Breast epithelium (tissue), 3 donors: ENCODE results near the gene MC5R.

ENCODE experiments used
- POLR2A ChIP-seq: fragments of 450-650 bp; IDR thresholded peaks from one replicate; pipeline ENCODE4 v1.6.1; 2016; ENCODE audit warnings: antibody characterized with exemption, mild to moderate bottlenecking, moderate library complexity
- POLR2AphosphoS5 ChIP-seq, 3 donors: sonication (generic); formaldehyde crosslinking; IDR thresholded peaks; one replicate each; pipeline ENCODE4 v1.6.1; 2017; ENCODE audit warnings: antibody characterized with exemption in 3 of 3
- TF ChIP-seq, protein P1 (sequence below), 3 donors: fragments of 450-650 bp; IDR thresholded peaks; one replicate each; pipeline ENCODE4 v1.5.1; 2016 to 2017; ENCODE audit warnings: antibody characterized with exemption in 3 of 3, mild to moderate bottlenecking in 3 of 3, moderate library complexity in 3 of 3

DNA sequence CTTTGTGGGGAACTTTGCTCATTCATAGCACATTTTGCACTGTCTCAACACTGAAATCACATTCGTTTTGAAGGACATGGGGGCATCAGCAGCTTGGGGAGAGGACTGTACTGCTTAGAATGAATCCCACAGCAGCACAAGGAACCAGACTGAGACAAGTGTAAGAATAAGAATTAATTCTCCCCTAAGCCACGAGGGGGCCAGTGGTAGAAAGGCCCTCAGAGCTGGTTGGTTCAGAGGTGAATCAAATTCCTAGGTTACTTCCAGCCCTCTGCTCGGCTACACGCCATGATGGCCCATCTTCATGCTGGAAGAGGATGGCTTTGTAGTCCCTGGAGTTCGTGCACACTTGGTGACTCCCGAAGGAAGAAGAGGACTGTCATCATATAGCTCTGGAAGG is 12.0 kb upstream of the MC5R start:
- TF ChIP-seq, protein P1, sequence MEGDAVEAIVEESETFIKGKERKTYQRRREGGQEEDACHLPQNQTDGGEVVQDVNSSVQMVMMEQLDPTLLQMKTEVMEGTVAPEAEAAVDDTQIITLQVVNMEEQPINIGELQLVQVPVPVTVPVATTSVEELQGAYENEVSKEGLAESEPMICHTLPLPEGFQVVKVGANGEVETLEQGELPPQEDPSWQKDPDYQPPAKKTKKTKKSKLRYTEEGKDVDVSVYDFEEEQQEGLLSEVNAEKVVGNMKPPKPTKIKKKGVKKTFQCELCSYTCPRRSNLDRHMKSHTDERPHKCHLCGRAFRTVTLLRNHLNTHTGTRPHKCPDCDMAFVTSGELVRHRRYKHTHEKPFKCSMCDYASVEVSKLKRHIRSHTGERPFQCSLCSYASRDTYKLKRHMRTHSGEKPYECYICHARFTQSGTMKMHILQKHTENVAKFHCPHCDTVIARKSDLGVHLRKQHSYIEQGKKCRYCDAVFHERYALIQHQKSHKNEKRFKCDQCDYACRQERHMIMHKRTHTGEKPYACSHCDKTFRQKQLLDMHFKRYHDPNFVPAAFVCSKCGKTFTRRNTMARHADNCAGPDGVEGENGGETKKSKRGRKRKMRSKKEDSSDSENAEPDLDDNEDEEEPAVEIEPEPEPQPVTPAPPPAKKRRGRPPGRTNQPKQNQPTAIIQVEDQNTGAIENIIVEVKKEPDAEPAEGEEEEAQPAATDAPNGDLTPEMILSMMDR (IDR thresholded peaks at IDR 0.05) = no peak
- no peak for TF ChIP-seq POLR2A
- no peak for TF ChIP-seq POLR2AphosphoS5 (IDR thresholded peaks at IDR 0.05)
